GM10248 (cell line): ENCODE data around the gene LRRTM4.

Experiments used
- CTCF ChIA-PET: fragments of 300-600 bp; sonication (Branson Sonifier 250); formaldehyde crosslinking; extraction: SDS; loops from one replicate; lab custom pipeline; 2021; ENCODE audit warnings: antibody characterized with exemption; lab: Yijun Ruan, JAX
- POLR2A ChIA-PET: fragments of 350-650 bp; sonication (Branson Sonifier 250); formaldehyde crosslinking; extraction: SDS; loops from one replicate; lab custom pipeline; 2020; ENCODE audit warnings: antibody characterized with exemption; lab: Yijun Ruan, JAX
- DNase-seq: peaks from one replicate; pipeline ENCODE4 v3.0.0; 2012; ENCODE audit errors: extremely low spot score
- CTCF ChIP-seq: IDR thresholded peaks from 2 replicates; pipeline ENCODE4 v1.5.1; 2012; ENCODE audit warnings: mild to moderate bottlenecking, low read depth; ENCODE audit errors: extremely low read depth, missing control alignments, control extremely low read depth

Gene LRRTM4

GRCh38 chr2:76930056-76930744, 592.0 kb downstream of the LRRTM4 start:
- no peak for TF ChIP-seq CTCF
- POLR2A ChIA-PET = no interaction called here
- DNase-seq = no peak
- CTCF ChIA-PET = no interaction called here

- no peak for DNase-seq
- POLR2A ChIA-PET = no interaction called here
- TF ChIP-seq CTCF = no peak
- CTCF ChIA-PET = interaction anchor here (0.9 kb wide), 1 partner anchor 9 kb away, joined by 3 read pairs; no protein-coding TSS in a partner anchor
Measured at GRCh38 chr2:76928026-76928425, 594.1 kb downstream of the LRRTM4 start.

- DNase-seq = no peak
- no peak for TF ChIP-seq CTCF
- CTCF ChIA-PET = no interaction called here
- POLR2A ChIA-PET = no interaction called here
Measured at GRCh38 chr2:76921006-76921405, 601.2 kb downstream of the LRRTM4 start.

GRCh38 chr2:76895469-76895868, 626.7 kb downstream of the LRRTM4 start:
- CTCF ChIA-PET = no interaction called here
- DNase-seq = no peak
- POLR2A ChIA-PET = no interaction called here
- TF ChIP-seq CTCF = no peak

GRCh38 chr2:76870581-76870980, 651.6 kb downstream of the LRRTM4 start:
- CTCF ChIA-PET = interaction anchor here (1.3 kb wide), 1 partner anchor 10 kb away, joined by 4 read pairs; no protein-coding TSS in a partner anchor
- TF ChIP-seq CTCF = no peak
- POLR2A ChIA-PET = no interaction called here
- no peak for DNase-seq

- DNase-seq = no peak
- CTCF ChIA-PET = interaction anchor here (1.3 kb wide), 1 partner anchor 10 kb away, joined by 4 read pairs; no protein-coding TSS in a partner anchor
- POLR2A ChIA-PET = no interaction called here
- no peak for TF ChIP-seq CTCF
Measured at GRCh38 chr2:76870011-76870410, 652.2 kb downstream of the LRRTM4 start.
